ENCODE data around the gene PGAP1. TPM values are rescaled to one million over a fixed set of nuclear protein-coding genes. Genes with fewer than 3 reads are reported as not detected.

PGAP1 gene
- total RNA-seq, 4 donors from 2014 or later: 8.0 to 13.3 (median 12.7) TPM

GRCh38 chr2:196967775-196968174 lies 41.3 kb upstream of the PGAP1 start:
- H3K27me3 ChIP-seq: no peaks in the 10 kb centered on the region
- DNase-seq (ENCODE audit: low spot score in 2 of 2): no peak
- no peak overlapping the region for H3K4me3 ChIP-seq
- H3K9me3 ChIP-seq: no peaks in the 10 kb centered on the region
- H3K27ac ChIP-seq: no peak overlapping the region
- TF ChIP-seq CTCF (IDR thresholded peaks at IDR 0.05) (no peak), EP300 (IDR thresholded peaks at IDR 0.05) (no peak), POLR2A (IDR thresholded peaks at IDR 0.05) (no peak)
- H3K4me1 ChIP-seq: peaks cover 0 to 5% (median 0%) of the 10 kb centered on the region in 4 donors
- H3K36me3 ChIP-seq: no peaks in the 10 kb centered on the region
- 70 to 75% methylated on average over 3 of the region's 3 CpGs for WGBS, 2 donors

- H3K4me1 ChIP-seq: peaks cover 0 to 5% (median 0%) of the 10 kb centered on the region in 4 donors
- no peak for DNase-seq (ENCODE audit: low spot score in 2 of 2)
- H3K36me3 ChIP-seq: no peaks in the 10 kb centered on the region
- 11 to 18% methylated on average over 7 of the region's 7 CpGs for WGBS, 2 donors
- TF ChIP-seq CTCF (IDR thresholded peaks at IDR 0.05) (no peak), EP300 (IDR thresholded peaks at IDR 0.05) (no peak), POLR2A (IDR thresholded peaks at IDR 0.05) (no peak)
- peak overlapping the region; percentile 8 to 40 (median 24) for H3K4me3 ChIP-seq
- H3K9me3 ChIP-seq: no peaks in the 10 kb centered on the region
- no peaks in the 10 kb centered on the region for H3K27me3 ChIP-seq
- H3K27ac ChIP-seq: no peak overlapping the region
Observed at GRCh38 chr2:196967116-196967515, 40.6 kb upstream of the PGAP1 start.

GRCh38 chr2:196966061-196966460 lies 39.6 kb upstream of the PGAP1 start:
- Histone ChIP-seq H3K27ac (no peak overlapping the region), H3K27me3 (no peaks in the 10 kb centered on the region), H3K9me3 (no peaks in the 10 kb centered on the region), H3K36me3 (no peaks in the 10 kb centered on the region), H3K4me3 (no peak overlapping the region), H3K4me1 (peaks cover 0 to 5% (median 0%) of the 10 kb centered on the region in 4 donors)
- no peak for DNase-seq (ENCODE audit: low spot score in 2 of 2)
- TF ChIP-seq CTCF (IDR thresholded peaks at IDR 0.05) (no peak), EP300 (IDR thresholded peaks at IDR 0.05) (no peak), POLR2A (IDR thresholded peaks at IDR 0.05) (no peak)
- WGBS, 2 donors: 61 to 62% methylated on average over 3 of the region's 3 CpGs

- H3K9me3 ChIP-seq: no peaks in the 10 kb centered on the region
- H3K27me3 ChIP-seq: no peaks in the 10 kb centered on the region
- no peak for DNase-seq (ENCODE audit: low spot score in 2 of 2)
- TF ChIP-seq CTCF (IDR thresholded peaks at IDR 0.05) (no peak), POLR2A (IDR thresholded peaks at IDR 0.05) (no peak)
- 82 to 83% methylated on average over 4 of the region's 4 CpGs for WGBS, 2 donors
- H3K4me3 ChIP-seq: no peak overlapping the region
- no peak overlapping the region for H3K27ac ChIP-seq
- H3K4me1 ChIP-seq: peaks cover 0 to 5% (median 0%) of the 10 kb centered on the region in 4 donors
- no peaks in the 10 kb centered on the region for H3K36me3 ChIP-seq
Observed at GRCh38 chr2:196965651-196966050, 39.1 kb upstream of the PGAP1 start.

GRCh38 chr2:196963961-196964360 lies 37.5 kb upstream of the PGAP1 start:
- DNase-seq (ENCODE audit: low spot score in 2 of 2): no peak
- no peaks in the 10 kb centered on the region for H3K27me3 ChIP-seq
- H3K27ac ChIP-seq: no peak overlapping the region
- no peak overlapping the region for H3K4me3 ChIP-seq
- peaks cover 0 to 5% (median 0%) of the 10 kb centered on the region in 4 donors for H3K4me1 ChIP-seq
- H3K36me3 ChIP-seq: no peaks in the 10 kb centered on the region
- no peaks in the 10 kb centered on the region for H3K9me3 ChIP-seq
- TF ChIP-seq EP300 (IDR thresholded peaks at IDR 0.05): no peak
- no peak for TF ChIP-seq CTCF (IDR thresholded peaks at IDR 0.05)
- TF ChIP-seq POLR2A (IDR thresholded peaks at IDR 0.05): no peak
- WGBS, 2 donors: 77 to 92% methylated on average over 1 of the region's 1 CpG

Measured in tibial nerve (tissue), 4 donors.